ENCODE data around the gene COL19A1.

The COL19A1 gene

DNA sequence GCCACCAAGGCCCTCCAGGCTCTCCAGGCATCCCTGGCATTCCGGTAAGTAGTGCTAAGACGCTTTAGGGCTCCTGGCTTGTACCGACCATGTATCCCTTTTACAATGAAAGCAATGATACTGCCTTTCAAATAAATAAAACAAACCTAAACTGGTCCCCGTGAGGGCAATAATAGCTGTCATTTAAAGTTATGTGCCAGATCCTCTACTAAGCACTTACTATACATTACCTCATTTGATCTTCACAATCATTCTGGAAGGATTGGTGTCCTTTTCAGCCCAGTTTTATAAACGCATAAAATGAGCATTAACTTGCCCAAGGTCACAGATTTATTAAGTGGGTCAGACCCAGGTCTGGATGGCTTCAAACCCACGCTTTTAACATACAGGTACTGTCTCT, 321.8 kb downstream of the COL19A1 start:
- H3K4me1 ChIP-seq (ENCODE audit: low read length), result no peaks in the 10 kb centered on the region
- no peaks in the 10 kb centered on the region for H3F3A ChIP-seq (ENCODE audit: insufficient read depth, low read length)
- H2AFZ ChIP-seq (ENCODE audit: low read length), result no peak overlapping the region
- H3K4me3 ChIP-seq (ENCODE audit: low read length), result no peak overlapping the region
- no peak overlapping the region for H3K9ac ChIP-seq (ENCODE audit: low read length)
- no peaks in the 10 kb centered on the region for H3K27me3 ChIP-seq (replicated peaks; ENCODE audit: insufficient read depth, low read length)
- H4K20me1 ChIP-seq (ENCODE audit: insufficient read depth, low read length), result no peaks in the 10 kb centered on the region
- no peak for TF ChIP-seq EZH2phosphoT487 (IDR thresholded peaks at IDR 0.05; ENCODE audit: low read length)
- TF ChIP-seq, protein P1, sequence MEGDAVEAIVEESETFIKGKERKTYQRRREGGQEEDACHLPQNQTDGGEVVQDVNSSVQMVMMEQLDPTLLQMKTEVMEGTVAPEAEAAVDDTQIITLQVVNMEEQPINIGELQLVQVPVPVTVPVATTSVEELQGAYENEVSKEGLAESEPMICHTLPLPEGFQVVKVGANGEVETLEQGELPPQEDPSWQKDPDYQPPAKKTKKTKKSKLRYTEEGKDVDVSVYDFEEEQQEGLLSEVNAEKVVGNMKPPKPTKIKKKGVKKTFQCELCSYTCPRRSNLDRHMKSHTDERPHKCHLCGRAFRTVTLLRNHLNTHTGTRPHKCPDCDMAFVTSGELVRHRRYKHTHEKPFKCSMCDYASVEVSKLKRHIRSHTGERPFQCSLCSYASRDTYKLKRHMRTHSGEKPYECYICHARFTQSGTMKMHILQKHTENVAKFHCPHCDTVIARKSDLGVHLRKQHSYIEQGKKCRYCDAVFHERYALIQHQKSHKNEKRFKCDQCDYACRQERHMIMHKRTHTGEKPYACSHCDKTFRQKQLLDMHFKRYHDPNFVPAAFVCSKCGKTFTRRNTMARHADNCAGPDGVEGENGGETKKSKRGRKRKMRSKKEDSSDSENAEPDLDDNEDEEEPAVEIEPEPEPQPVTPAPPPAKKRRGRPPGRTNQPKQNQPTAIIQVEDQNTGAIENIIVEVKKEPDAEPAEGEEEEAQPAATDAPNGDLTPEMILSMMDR (IDR thresholded peaks at IDR 0.05; ENCODE audit: low read length), result no peak
- no peak for TF ChIP-seq EZH2 (optimal IDR thresholded peaks at IDR 0.05; ENCODE audit: low read depth, low read length)
- no peak for DNase-seq
- no peaks in the 10 kb centered on the region for H3K79me2 ChIP-seq (ENCODE audit: low read length)
- no peak overlapping the region for H3K4me2 ChIP-seq (ENCODE audit: low read depth, low read length)
- H3K27ac ChIP-seq (ENCODE audit: low read length), result no peak overlapping the region
- H3K36me3 ChIP-seq (replicated peaks; ENCODE audit: insufficient read depth, low read length), result no peaks in the 10 kb centered on the region
- H3K9me2 ChIP-seq (replicated peaks; ENCODE audit: insufficient read depth, low read length), result no peaks in the 10 kb centered on the region
- H3K9me3 ChIP-seq (replicated peaks; ENCODE audit: insufficient read depth, low read length), result no peaks in the 10 kb centered on the region

DNA sequence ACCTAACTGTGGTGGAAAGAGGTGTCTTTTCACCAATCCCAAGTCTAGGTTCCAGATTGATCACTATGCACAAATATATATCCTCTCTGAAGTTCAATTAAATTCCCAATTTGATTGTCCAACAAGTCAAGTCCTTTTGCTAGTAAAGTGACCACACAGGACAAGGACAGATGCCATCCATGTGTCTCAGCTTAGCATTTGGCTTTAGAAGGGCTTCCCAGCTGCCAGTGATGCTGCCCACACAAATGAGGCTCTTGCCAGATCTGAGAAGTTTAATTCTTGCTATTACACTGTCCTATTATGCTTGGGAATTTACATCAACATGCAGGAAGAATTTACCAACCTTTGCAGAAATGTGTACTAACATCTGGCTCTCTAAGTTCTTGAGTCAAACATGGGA, 328.1 kb downstream of the COL19A1 start:
- TF ChIP-seq EZH2 (optimal IDR thresholded peaks at IDR 0.05; ENCODE audit: low read depth, low read length) (no peak), EZH2phosphoT487 (IDR thresholded peaks at IDR 0.05; ENCODE audit: low read length) (no peak)
- TF ChIP-seq, protein P1 (IDR thresholded peaks at IDR 0.05; ENCODE audit: low read length), result no peak
- Histone ChIP-seq H3K9ac (ENCODE audit: low read length) (no peak overlapping the region), H3K27ac (ENCODE audit: low read length) (no peak overlapping the region), H2AFZ (ENCODE audit: low read length) (no peak overlapping the region), H4K20me1 (ENCODE audit: insufficient read depth, low read length) (no peaks in the 10 kb centered on the region), H3F3A (ENCODE audit: insufficient read depth, low read length) (no peaks in the 10 kb centered on the region), H3K4me3 (ENCODE audit: low read length) (no peak overlapping the region), H3K9me2 (replicated peaks; ENCODE audit: insufficient read depth, low read length) (no peaks in the 10 kb centered on the region), H3K9me3 (replicated peaks; ENCODE audit: insufficient read depth, low read length) (no peaks in the 10 kb centered on the region), H3K36me3 (replicated peaks; ENCODE audit: insufficient read depth, low read length) (no peaks in the 10 kb centered on the region), H3K4me2 (ENCODE audit: low read depth, low read length) (no peak overlapping the region), H3K27me3 (replicated peaks; ENCODE audit: insufficient read depth, low read length) (no peaks in the 10 kb centered on the region), H3K79me2 (ENCODE audit: low read length) (no peaks in the 10 kb centered on the region), H3K4me1 (ENCODE audit: low read length) (no peaks in the 10 kb centered on the region)
- no peak for DNase-seq

DNA sequence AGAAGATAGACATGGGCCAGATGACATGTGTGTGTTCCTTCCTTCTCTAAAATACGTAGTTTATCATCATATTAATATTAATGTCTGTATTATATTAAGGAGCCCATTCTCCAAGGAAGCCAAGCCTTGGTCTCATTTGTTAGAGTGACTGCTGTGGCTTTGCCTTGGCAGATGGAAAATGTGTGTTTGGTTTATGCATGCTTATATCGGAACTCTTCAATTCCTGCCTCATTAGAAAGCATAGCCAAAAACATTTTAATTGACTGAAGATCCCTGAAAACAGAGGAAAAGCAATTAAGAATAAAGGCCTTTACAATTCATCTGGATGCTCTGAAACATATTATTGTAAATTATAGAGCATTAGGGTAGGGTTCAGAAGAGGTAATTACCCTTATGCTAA, 330.2 kb downstream of the COL19A1 start:
- H3K4me1 ChIP-seq (ENCODE audit: low read length), result no peaks in the 10 kb centered on the region
- H3K4me3 ChIP-seq (ENCODE audit: low read length), result no peak overlapping the region
- H3K9ac ChIP-seq (ENCODE audit: low read length), result no peak overlapping the region
- H3K4me2 ChIP-seq (ENCODE audit: low read depth, low read length), result no peak overlapping the region
- H3K9me3 ChIP-seq (replicated peaks; ENCODE audit: insufficient read depth, low read length), result no peaks in the 10 kb centered on the region
- H2AFZ ChIP-seq (ENCODE audit: low read length), result no peak overlapping the region
- H3K9me2 ChIP-seq (replicated peaks; ENCODE audit: insufficient read depth, low read length), result no peaks in the 10 kb centered on the region
- H3F3A ChIP-seq (ENCODE audit: insufficient read depth, low read length), result no peaks in the 10 kb centered on the region
- H3K27me3 ChIP-seq (replicated peaks; ENCODE audit: insufficient read depth, low read length), result no peaks in the 10 kb centered on the region
- H4K20me1 ChIP-seq (ENCODE audit: insufficient read depth, low read length), result no peaks in the 10 kb centered on the region
- no peaks in the 10 kb centered on the region for H3K36me3 ChIP-seq (replicated peaks; ENCODE audit: insufficient read depth, low read length)
- TF ChIP-seq EZH2 (optimal IDR thresholded peaks at IDR 0.05; ENCODE audit: low read depth, low read length), result no peak
- TF ChIP-seq, protein P1 (IDR thresholded peaks at IDR 0.05; ENCODE audit: low read length), result no peak
- no peak for TF ChIP-seq EZH2phosphoT487 (IDR thresholded peaks at IDR 0.05; ENCODE audit: low read length)
- no peak for DNase-seq
- H3K27ac ChIP-seq (ENCODE audit: low read length), result no peak overlapping the region
- no peaks in the 10 kb centered on the region for H3K79me2 ChIP-seq (ENCODE audit: low read length)

Measured in MM.1S (cell line).